Fibroblast of gingiva (primary cell): ENCODE measurements around the gene IL17C.
A peak's percentile ranks its signal among the peaks of the same experiment; 100 is the strongest.

ENCODE experiments used
- DNase-seq: peaks from one replicate; pipeline ENCODE4 v3.0.0-alpha.2; 2011; ENCODE audit warnings: low read depth

The IL17C gene

DNA sequence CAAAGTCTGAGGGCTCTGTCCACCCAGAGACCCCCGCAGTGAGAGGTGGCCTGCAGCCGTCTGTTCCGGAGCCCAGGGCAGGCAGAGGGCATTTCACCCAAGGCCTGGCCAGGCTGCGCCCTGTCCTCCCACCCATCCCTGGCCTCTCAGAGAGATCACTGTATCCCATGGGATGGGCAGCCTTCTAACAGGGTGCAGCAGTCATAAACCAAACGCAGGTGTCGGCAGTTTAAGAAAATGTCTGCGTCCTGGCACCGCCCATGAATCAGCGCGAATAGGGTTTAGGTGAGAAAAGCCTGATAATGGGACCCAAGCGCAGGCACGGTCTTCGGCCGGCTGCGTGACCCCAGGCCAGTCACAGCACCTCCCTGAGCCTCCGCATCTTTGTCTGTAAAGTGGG, 7.1 kb downstream of the IL17C start:
- DNase-seq: no peak

DNA sequence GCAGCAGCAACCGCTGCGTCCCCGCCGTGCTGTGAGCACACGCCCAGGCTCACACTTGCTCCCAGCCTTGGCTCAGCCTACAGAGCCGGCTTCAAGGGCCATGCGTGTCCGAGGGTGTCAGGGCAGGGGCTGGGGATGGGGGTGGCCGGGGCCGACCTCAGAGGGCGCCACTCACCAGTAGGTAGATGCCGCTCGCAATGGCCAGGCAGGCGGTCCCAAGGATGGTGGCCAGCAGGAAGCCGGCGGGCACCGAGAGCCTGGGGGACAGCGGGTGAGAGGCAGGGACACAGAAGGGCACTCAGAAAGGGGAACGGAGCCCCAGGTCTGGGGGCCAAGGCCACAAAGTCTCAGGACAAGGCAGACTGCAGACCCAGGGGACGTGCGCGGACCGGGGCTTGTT, 7.6 kb downstream of the IL17C start:
- no peak for DNase-seq

GRCh38 chr16:88646345-88647034, 8.1 kb downstream of the IL17C start:
- DNase-seq: no peak

GRCh38 chr16:88647178-88648070, 9.1 kb downstream of the IL17C start:
- no peak for DNase-seq

DNA sequence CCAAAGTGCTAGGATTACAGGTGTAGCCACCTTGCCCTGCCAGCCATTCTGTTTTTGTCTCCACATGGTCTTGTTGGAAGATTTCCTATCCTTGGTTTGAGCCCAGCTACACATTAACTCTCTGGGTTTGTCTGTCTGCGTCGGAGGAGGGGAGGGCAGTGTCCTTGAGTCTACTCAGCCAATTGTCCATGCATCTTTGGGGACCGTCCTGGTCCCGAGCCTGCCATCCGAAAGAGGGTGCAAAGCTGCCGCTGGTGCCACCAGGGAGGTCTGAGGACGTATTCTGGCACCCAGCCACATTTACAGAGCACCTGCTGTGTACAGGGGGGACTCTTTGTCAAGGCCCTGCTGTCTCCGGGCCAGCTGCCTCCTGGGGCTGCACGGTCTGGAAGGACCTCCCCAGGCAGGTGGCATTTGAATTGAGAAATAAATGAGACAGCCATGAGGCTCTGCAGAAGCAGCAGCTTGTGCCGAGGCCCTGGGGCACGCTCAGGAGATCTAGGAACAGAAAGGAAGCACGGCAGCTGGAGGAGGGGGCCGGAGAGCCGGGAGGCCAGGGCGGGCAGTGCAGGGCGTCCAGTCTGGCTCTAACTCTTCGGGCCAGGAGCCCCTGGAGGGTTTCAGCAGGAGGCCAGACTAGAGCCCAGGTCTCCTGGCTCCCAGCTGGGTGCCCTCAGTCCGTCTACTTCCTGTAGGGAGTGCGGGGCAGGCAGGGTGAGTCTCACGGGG, 11.0 kb downstream of the IL17C start:
- no peak for DNase-seq

DNA sequence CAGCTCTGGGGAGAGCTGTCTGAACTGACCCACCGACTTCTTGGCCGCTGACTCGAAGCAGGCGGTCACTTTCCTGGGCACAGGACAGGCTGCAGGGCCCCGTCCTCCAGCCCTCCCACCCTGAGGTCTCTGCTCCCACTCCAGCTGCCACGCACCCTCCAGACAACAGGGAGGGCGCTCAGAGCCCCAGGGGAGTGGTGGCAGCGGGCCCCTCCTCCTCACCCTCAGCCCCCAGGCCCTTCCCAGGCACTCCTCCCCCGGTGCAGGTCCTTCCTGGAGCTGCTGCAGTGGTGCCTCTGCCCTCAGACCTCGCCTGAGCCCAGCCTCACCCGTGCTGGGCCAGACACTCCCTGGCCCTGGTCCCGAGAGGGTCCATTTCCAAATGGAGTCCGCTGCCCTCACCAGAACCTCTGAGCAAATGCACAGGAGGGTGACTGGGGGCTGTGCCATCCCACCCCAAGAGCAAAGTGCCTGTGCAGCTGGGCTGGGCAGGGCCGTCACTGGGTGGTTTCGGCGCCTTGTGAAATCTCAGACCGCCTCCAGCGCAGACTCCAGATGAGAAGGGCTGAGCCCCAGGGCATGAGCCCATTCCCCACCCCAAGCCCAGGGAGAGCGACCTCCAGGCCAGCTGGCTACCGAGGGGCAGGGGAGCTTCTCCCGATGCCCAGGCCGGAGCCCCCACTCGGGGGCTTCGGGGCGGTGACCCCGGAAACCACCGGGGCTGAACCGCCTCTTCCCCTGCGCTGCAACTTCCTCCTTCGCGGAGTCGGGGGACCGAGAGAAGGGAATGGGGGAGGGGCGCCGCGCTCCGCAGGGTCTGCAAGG, 11.8 kb downstream of the IL17C start:
- peak; percentile 25 for DNase-seq

DNA sequence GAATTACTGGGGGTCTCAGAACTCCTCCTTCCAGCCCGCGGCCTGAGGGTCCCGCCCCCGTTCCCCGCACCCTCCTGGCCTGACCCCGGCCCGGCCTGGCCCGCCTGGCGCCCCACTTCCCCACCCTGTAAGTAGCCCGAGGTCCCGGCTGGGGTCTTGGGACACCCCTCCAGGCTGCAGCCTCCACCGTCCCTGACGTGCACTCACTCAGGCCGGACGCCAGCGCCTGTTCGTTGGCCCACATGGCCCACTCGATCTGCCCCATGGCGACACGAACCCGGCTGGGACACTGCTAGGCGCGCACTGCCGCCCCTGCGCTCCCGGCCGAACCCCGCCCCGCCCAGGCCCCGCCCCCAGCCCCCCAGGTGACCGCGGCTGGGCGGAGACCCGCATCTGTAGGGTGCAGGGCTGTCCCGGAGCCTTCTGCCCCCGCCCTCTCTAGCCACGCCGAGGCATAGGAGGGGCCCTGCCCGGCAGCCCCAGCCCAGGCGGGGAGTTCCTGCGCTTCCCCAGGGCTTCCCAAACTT, 12.4 kb downstream of the IL17C start, which contains the start of gene CYBA:
Gene CYBA, minus strand, starts transcription at position 305 of the 527 bp plus-strand sequence. Its CDS starts 40 bp downstream, at position 265.
- peak; percentile 78 for DNase-seq

- DNase-seq: peak; percentile 66
Measured at GRCh38 chr16:88651276-88651988, 13.1 kb downstream of the IL17C start.

GRCh38 chr16:88651989-88652761, 13.8 kb downstream of the IL17C start:
- no peak for DNase-seq

GRCh38 chr16:88652762-88653063, 14.3 kb downstream of the IL17C start:
- no peak for DNase-seq

GRCh38 chr16:88653101-88653500, 14.7 kb downstream of the IL17C start:
- no peak for DNase-seq

GRCh38 chr16:88653596-88654362, 15.4 kb downstream of the IL17C start:
- peak; percentile 43 for DNase-seq

DNA sequence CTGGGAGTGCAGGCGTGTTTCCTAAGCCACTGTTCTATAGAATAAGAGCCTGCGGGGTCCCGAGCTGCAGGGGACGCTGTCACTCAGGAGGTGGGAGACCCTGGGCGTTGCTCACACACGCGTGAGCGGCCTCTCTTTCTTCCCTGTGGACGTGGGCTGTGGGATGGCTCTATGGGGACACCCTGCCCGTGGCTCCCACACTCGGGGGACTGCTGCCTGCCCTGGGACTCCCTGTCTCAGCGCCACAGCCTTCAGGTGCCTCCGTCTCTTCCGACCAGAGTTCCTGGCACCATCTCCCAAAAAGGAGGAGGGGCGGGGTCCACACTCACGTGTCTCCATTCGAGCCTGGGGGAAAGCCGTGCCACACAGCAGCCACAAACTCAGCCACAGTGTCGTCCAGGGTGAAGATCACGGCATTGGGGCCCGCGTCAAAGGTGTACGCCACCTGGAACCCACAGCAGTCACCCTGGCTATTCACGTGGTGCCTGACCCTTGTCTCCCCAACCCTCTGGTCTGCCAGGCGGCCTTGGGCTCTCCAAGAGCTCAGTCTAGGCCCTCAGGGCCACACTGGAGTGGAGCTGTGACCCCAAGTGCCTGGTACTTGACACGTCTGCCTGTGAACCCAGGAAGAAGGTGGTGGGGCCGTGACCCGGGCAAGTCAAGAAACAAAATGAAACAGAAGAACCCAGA, 16.1 kb downstream of the IL17C start:
- no peak for DNase-seq

GRCh38 chr16:88655053-88655732, 16.8 kb downstream of the IL17C start:
- DNase-seq: no peak

- DNase-seq: no peak
Measured at GRCh38 chr16:88655733-88656281, 17.4 kb downstream of the IL17C start.

DNA sequence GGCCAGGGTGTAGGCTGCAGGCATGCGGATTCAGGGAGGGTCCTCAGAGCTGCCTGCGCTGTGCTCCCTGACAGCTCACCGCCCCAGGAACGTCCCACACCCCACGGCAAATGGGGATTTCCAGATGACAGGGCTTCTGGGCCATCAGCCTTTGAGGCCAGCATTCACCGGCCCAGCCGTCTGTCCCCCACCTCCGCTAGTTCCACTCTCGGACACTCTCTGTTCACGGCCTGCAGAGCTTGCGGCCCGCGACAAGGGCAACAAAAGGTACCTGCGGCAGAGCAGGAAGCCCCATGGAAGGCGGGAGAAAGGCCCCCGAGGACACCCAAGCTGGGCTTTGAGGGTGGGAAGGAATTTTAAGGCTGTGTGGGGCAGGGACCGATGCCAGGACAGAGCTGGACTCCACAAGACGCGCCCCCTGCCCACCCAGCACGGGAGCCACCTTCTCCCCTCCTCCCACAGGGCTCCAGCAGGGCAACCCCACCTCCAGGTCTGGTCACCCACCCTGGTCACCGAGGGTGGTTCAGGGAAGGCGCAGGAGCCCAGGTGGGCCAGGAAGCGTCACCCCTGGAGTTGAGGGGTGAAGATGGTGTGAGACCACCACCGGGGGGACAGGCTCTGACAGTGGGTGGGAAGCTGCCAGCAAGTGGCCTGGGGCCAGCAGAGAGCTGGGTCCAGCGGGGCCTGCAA, 18.1 kb downstream of the IL17C start:
- DNase-seq: no peak

DNA sequence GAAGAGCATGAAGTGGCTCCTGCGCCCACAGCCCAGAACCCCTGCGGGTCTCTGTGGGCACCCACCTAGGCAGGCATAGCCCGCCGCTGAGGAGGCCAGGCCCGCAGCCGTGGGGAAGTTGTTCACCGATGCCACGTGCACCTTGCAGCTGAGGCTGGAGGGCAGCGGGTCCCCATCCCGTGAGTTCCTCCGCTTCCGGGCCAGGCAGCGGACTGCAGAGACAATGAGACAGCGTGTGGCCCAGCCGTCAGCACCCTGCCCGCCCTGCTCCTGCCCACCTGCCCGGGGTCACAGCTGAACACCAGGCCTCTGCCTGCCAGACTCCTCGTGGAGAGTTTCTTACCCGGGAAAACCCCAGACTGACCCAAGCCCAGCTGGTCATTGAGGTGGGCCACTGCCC, 19.0 kb downstream of the IL17C start:
- no peak for DNase-seq
